B cell (primary cell): ENCODE data around the gene ESYT2. TPM values are rescaled to one million over a fixed set of nuclear protein-coding genes. Genes with fewer than 3 reads are reported as not detected.

ENCODE experiments used
- ATAC-seq: fragments of 200-7000 bp; cut with Tn5 transposase; one replicate; pipeline ENCODE4 v1.10.0; 2021; ENCODE audit warnings: low read depth, mild to moderate bottlenecking, moderate number of reproducible peaks, moderate library complexity
- CTCF ChIA-PET: fragments of 350-600 bp; sonication (Branson Sonifier 250); formaldehyde crosslinking; loops from one replicate; lab custom pipeline; 2021; ENCODE audit warnings: antibody characterized with exemption, inconsistent platforms; lab: Charles Lee
- POLR2A ChIA-PET: fragments of 350-600 bp; sonication (Branson Sonifier 250); formaldehyde crosslinking; loops from one replicate; lab custom pipeline; 2021; ENCODE audit warnings: antibody characterized with exemption; lab: Charles Lee
- DNase-seq: peaks from one replicate; pipeline ENCODE4 v3.0.0; 2013
- H2AFZ ChIP-seq: 2 replicates; pipeline ENCODE4 v1.6.1; 2012; ENCODE audit warnings: mild to moderate bottlenecking, low read depth, low read length; ENCODE audit not compliant: insufficient read depth, poor library complexity, severe bottlenecking
- H3K27ac ChIP-seq, 2 donors: 1 replicate in 1 of 2; 2 replicates in 1 of 2; pipeline ENCODE4 v1.5.1; 2012 to 2013; ENCODE audit warnings: low read length in 2 of 2, mild to moderate bottlenecking in 2 of 2, moderate library complexity in 1 of 2
- H3K27me3 ChIP-seq, 4 experiments: fragments of 200-600 bp in 1 of 4; sonication (generic) in 1 of 4; replicated peaks in 1 of 4; 1 replicate in 2 of 4; 2 replicates in 2 of 4; pipeline versions ENCODE4 v1.6.1 to v1.7.0; 2013 to 2016; ENCODE audit warnings: low read length in 3 of 4, mild to moderate bottlenecking in 2 of 4, mixed read lengths in 1 of 4, moderate library complexity in 1 of 4; ENCODE audit not compliant: insufficient read depth in 4 of 4, control insufficient read depth in 3 of 4; ENCODE audit errors: control extremely low read depth in 1 of 4
- H3K36me3 ChIP-seq, 2 experiments: replicated peaks in 1 of 2; 1 replicate in 1 of 2; 2 replicates in 1 of 2; pipeline versions ENCODE4 v1.6.1 to v1.7.1; 2013; ENCODE audit warnings: low read length in 1 of 2; ENCODE audit not compliant: insufficient read depth in 2 of 2, control insufficient read depth in 1 of 2; ENCODE audit errors: control extremely low read depth in 1 of 2, extremely low read depth in 1 of 2
- H3K4me1 ChIP-seq, 2 donors: fragments of 200-600 bp in 1 of 2; sonication (generic) in 1 of 2; 1 replicate in 1 of 2; 2 replicates in 1 of 2; pipeline versions ENCODE4 v1.5.1 to v1.6.1; 2013 to 2017; ENCODE audit warnings: low read length in 2 of 2; ENCODE audit not compliant: control insufficient read depth in 2 of 2, insufficient read depth in 2 of 2
- H3K4me2 ChIP-seq: replicated peaks from 2 replicates; pipeline ENCODE3; 2012; ENCODE audit warnings: mild to moderate bottlenecking, low read depth, low read length; ENCODE audit not compliant: poor library complexity, severe bottlenecking
- H3K4me3 ChIP-seq, 5 experiments: fragments of 200-600 bp in 1 of 5; sonication (generic) in 1 of 5; 1 replicate in 3 of 5; 2 replicates in 2 of 5; pipeline versions ENCODE4 v1.5.1 to v1.7.0; 2011 to 2016; ENCODE audit warnings: low read length in 4 of 5, mild to moderate bottlenecking in 4 of 5, low read depth in 2 of 5, control low read depth in 1 of 5, moderate library complexity in 1 of 5; ENCODE audit not compliant: insufficient read depth in 1 of 5; ENCODE audit errors: control extremely low read depth in 1 of 5, extremely low read depth in 1 of 5
- H3K79me2 ChIP-seq: fragments of 200-600 bp; sonication (generic); one replicate; pipeline ENCODE4 v1.6.0; 2016; ENCODE audit warnings: low read length; ENCODE audit not compliant: control insufficient read depth, insufficient read depth
- H3K9ac ChIP-seq: fragments of 200-600 bp; sonication (generic); 2 replicates; pipeline ENCODE4 v1.6.1; 2017; ENCODE audit warnings: mild to moderate bottlenecking, low read length, moderate library complexity
- H3K9me3 ChIP-seq, 3 donors: one replicate each; pipeline versions ENCODE4 v1.6.1 to v1.7.1; 2013; ENCODE audit warnings: low read length in 2 of 3; ENCODE audit not compliant: control insufficient read depth in 2 of 3, insufficient read depth in 1 of 3; ENCODE audit errors: control extremely low read depth in 1 of 3
- H4K20me1 ChIP-seq: 2 replicates; pipeline ENCODE4 v1.6.0; 2012; ENCODE audit warnings: mild to moderate bottlenecking, low read length; ENCODE audit not compliant: insufficient read depth, control insufficient read depth, poor library complexity, severe bottlenecking
- H3K27ac Mint-ChIP-seq: one replicate; pipeline ENCODE4 v1.8.0; 2021; ENCODE audit warnings: mixed read lengths
- H3K27me3 Mint-ChIP-seq: one replicate; pipeline ENCODE4 v1.8.0; 2021; ENCODE audit warnings: mixed read lengths
- H3K4me1 Mint-ChIP-seq: one replicate; pipeline ENCODE4 v1.8.0; 2021; ENCODE audit warnings: mixed read lengths
- H3K4me3 Mint-ChIP-seq: one replicate; pipeline ENCODE4 v1.8.0; 2021; ENCODE audit warnings: mixed read lengths
- H3K9me3 Mint-ChIP-seq: one replicate; pipeline ENCODE4 v1.8.0; 2022; ENCODE audit warnings: mixed read lengths; ENCODE audit not compliant: insufficient read depth
- EZH2 ChIP-seq: IDR thresholded peaks from 2 replicates; pipeline ENCODE4 v1.6.1; 2012; ENCODE audit warnings: borderline replicate concordance, low read depth, mild to moderate bottlenecking, moderate library complexity, low read length; ENCODE audit not compliant: insufficient read depth, poor library complexity, severe bottlenecking
- WGBS: methylation state at CpG from one replicate; pipeline ENCODE4 v1.1.5; 2013; ENCODE audit warnings: missing lambda C conversion rate; ENCODE audit not compliant: insufficient coverage; 5-methylcytosine and 5-hydroxymethylcytosine counted together
- intact Hi-C: fragments of 100-400 bp; cut with micrococcal nuclease; formaldehyde crosslinking; loops from one replicate; pipeline ENCODE4 v1.10.0; 2022
- polyA plus RNA-seq: library from polyadenylated mRNA; depleted of rRNA; stranded (reverse); fragments of >200 nt; gene quantifications from 2 replicates; pipeline ENCODE4 v1.2.3, GENCODE V29; 2012
- total RNA-seq, 2 donors: library from RNA; stranded (reverse); fragments of 120-200 nt in 1 of 2; gene quantifications; 1 replicate in 1 of 2; 2 replicates in 1 of 2; pipeline versions ENCODE4 v1.2.3 to v1.2.4, GENCODE V29; 2013 to 2022
- TF ChIP-seq, protein P1 (sequence below): fragments of 200-600 bp; IDR thresholded peaks from one replicate; pipeline ENCODE4 v1.8.0; 2022; ENCODE audit warnings: antibody characterized with exemption, mild to moderate bottlenecking

Gene ESYT2
- total and polyA plus RNA-seq, 2 donors (not counting 1 experiment from before 2014, with no cell fraction given): 12.0 to 34.2 TPM

DNA sequence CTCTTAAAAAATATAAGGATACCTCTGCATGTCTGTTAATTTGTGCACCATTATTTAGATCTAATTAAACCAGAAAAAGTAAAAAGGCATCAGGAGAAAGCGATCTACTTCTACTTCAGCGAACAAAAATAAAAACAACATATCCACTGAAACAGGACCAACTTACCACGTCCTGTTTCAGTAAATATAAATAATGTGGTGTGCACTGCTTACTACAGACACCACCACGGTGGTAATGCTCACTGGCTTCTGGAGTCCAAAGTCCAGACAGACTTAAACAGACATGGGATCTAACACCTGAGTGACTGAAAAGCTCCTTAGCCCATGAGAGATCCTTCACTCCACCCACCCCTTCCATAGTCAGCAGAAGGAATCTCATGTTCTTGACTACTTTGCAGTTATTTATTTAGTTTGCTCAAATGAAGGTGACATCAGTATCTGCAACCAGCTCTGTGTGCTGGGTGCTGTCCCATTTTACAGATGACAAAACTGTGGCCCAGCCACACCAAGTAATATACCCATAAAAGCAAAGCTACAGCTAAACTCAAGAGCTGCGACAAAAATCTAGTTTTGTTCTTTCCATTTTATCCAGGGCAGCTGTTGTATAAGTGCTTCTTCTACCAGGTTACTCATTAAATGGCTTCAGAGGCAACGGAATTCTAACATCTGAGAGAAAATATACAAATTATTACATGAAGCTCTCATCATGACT is 62.6 kb downstream of the ESYT2 start:
- H3K9me3 ChIP-seq: no peaks in the 10 kb centered on the region
- H3K27me3 ChIP-seq: no peaks in the 10 kb centered on the region
- peaks cover 7 to 20% of the 10 kb centered on the region in 2 experiments for H3K36me3 ChIP-seq
- no peak for ATAC-seq
- H4K20me1 ChIP-seq: no peaks in the 10 kb centered on the region
- no peak for DNase-seq
- Mint-ChIP-seq H3K27ac (no peak overlapping the region), H3K27me3 (no peaks in the 10 kb centered on the region), H3K4me3 (no peak overlapping the region), H3K9me3 (no peaks in the 10 kb centered on the region), H3K4me1 (no peaks in the 10 kb centered on the region)
- CTCF ChIA-PET: interaction anchor here (1.4 kb wide), 1 partner anchor 210 kb away, joined by 3 read pairs; no protein-coding TSS in a partner anchor
- intact Hi-C loops: loop anchor here (10.0 kb wide), 1 partner anchor 208 kb away; no protein-coding TSS in a partner anchor
- no peak overlapping the region for H2AFZ ChIP-seq
- TF ChIP-seq, protein P1, sequence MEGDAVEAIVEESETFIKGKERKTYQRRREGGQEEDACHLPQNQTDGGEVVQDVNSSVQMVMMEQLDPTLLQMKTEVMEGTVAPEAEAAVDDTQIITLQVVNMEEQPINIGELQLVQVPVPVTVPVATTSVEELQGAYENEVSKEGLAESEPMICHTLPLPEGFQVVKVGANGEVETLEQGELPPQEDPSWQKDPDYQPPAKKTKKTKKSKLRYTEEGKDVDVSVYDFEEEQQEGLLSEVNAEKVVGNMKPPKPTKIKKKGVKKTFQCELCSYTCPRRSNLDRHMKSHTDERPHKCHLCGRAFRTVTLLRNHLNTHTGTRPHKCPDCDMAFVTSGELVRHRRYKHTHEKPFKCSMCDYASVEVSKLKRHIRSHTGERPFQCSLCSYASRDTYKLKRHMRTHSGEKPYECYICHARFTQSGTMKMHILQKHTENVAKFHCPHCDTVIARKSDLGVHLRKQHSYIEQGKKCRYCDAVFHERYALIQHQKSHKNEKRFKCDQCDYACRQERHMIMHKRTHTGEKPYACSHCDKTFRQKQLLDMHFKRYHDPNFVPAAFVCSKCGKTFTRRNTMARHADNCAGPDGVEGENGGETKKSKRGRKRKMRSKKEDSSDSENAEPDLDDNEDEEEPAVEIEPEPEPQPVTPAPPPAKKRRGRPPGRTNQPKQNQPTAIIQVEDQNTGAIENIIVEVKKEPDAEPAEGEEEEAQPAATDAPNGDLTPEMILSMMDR: no peak
- no peak for TF ChIP-seq EZH2
- 90% methylated on average over 2 of the region's 6 CpGs for WGBS
- no peak overlapping the region for H3K9ac ChIP-seq
- H3K4me2 ChIP-seq: no peak overlapping the region
- H3K4me1 ChIP-seq: no peaks in the 10 kb centered on the region
- H3K4me3 ChIP-seq: no peak overlapping the region
- no peaks in the 10 kb centered on the region for H3K79me2 ChIP-seq
- POLR2A ChIA-PET: no interaction called here
- H3K27ac ChIP-seq: no peak overlapping the region

DNA sequence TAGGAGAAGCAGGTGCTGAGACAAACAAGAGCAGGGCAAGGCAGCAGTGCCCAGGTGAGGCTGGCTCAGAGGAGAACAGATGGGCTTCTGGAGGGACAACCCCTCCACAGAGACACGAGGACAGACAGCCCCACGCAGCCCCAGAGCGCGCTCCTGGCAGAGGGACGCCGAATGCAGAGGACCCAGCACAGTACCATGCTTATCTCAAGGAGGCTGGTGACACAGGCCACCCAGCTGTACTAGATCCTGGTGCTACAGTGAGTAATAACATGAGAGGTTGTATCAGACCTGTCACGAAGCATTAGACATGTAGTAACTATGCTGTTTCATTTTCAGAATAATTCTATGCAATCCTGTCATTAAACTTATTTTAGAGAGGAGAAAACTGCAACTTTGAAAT is 64.3 kb downstream of the ESYT2 start:
- Histone ChIP-seq H3K27me3 (no peaks in the 10 kb centered on the region), H3K9ac (no peak overlapping the region), H2AFZ (no peak overlapping the region), H3K4me3 (no peak overlapping the region), H3K27ac (no peak overlapping the region), H3K36me3 (peaks cover 11 to 35% of the 10 kb centered on the region in 2 experiments), H3K9me3 (no peaks in the 10 kb centered on the region), H3K79me2 (no peaks in the 10 kb centered on the region), H3K4me2 (no peak overlapping the region), H4K20me1 (no peaks in the 10 kb centered on the region), H3K4me1 (no peaks in the 10 kb centered on the region)
- TF ChIP-seq, protein P1: no peak
- TF ChIP-seq EZH2: no peak
- H3K9me3 Mint-ChIP-seq: no peaks in the 10 kb centered on the region
- no peak overlapping the region for H3K27ac Mint-ChIP-seq
- WGBS: 98% methylated on average over 6 of the region's 7 CpGs
- H3K4me1 Mint-ChIP-seq: no peaks in the 10 kb centered on the region
- POLR2A ChIA-PET: no interaction called here
- intact Hi-C loops: loop anchor here (10.0 kb wide), 1 partner anchor 210 kb away; no protein-coding TSS in a partner anchor
- H3K27me3 Mint-ChIP-seq: no peaks in the 10 kb centered on the region
- DNase-seq: no peak
- H3K4me3 Mint-ChIP-seq: no peak overlapping the region
- CTCF ChIA-PET: no interaction called here
- ATAC-seq: no peak
